SH-SY5Y (cell line): ENCODE measurements around the gene CENPE.

Source experiments
- GATA2 ChIP-seq: IDR thresholded peaks from 2 replicates; pipeline ENCODE4 v1.6.1; 2011; ENCODE audit warnings: mild to moderate bottlenecking, low read depth, low read length
- GATA3 ChIP-seq: IDR thresholded peaks from 2 replicates; pipeline ENCODE4 v1.6.1; 2011; ENCODE audit warnings: low read depth, mild to moderate bottlenecking, low read length, moderate library complexity

DNA sequence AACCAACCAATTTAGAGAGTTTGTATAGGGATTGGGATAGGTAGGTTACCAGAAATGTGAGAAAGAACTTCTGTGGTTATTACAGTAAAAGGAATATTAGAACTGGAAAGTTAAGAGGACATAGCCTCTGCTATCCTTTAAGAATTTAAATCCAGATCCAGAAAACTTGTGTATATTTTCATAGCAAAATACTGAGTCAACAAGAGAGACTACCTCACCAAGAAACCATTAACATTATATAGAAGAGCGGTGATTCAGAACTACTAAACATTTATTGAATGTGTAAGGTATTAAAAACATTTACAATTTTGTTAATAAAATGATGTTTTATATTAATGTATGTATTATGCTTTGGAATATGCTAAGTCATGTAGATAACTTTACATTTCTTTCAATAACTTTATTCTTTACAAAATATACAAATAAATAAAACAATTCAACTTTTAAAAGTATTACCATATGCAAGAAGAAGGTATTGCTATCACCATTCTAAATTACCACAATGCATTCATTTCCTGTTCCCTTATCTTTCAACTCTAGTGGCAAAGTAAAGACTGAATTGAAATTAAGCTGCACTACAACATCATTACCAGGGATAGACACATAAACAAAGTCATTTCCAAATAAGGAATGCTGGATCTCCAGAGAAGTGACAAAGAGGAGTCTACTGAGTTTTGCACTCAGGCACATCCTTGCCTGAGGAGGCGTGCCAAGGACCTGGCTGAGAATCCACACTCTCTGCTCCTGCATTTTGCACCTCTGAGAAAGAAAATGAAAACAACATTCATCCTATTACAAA lies 92.4 kb downstream of the CENPE start:
- TF ChIP-seq GATA2 (no peak), GATA3 (no peak)
